ENCODE measurements around the gene PNPT1. TPM values are rescaled to one million over a fixed set of nuclear protein-coding genes. Genes with fewer than 3 reads are reported as not detected.
"Not testable (repeated sequence)": the region's sequence is repeated elsewhere in the genome, so short reads cannot be mapped to it uniquely, and the experiment has no call there.

Gene PNPT1
- total RNA-seq, 1 donor from 2014 or later: 27.5 TPM

DNA sequence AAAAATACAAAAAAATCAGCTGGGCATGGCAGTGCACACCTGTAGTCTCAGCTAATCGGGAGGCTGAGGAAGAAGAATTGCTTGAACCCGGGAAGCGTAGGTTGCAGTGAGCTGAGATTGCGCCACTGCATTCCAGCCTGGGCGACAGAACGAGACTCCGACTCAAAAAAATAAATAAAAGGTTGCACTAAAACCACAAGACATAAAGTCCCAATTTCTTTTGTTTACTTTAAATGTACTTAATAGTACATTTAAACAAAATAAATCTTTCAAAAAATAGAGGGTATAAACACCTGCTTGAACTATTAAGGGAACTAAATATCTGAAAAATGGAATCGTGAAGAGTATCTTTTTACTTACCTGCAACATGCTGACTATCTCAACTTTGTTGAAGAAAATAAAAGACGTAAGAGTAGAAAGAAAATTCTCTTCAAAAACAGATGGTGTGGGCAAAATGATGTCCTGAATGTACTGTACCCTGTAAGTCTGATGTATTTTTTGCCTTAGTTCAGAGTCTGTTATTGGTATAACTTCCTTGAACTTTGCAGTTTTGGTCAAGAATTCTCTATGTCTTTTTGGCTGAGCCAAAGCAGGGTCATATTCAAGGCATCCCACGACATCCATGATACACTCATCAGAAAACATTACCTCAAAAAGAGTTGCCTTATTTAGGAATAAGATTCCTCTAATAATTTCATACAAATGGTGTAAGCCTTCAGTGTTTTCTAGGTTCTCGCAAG is 95.4 kb downstream of the PNPT1 start:
- TF ChIP-seq, protein P1, sequence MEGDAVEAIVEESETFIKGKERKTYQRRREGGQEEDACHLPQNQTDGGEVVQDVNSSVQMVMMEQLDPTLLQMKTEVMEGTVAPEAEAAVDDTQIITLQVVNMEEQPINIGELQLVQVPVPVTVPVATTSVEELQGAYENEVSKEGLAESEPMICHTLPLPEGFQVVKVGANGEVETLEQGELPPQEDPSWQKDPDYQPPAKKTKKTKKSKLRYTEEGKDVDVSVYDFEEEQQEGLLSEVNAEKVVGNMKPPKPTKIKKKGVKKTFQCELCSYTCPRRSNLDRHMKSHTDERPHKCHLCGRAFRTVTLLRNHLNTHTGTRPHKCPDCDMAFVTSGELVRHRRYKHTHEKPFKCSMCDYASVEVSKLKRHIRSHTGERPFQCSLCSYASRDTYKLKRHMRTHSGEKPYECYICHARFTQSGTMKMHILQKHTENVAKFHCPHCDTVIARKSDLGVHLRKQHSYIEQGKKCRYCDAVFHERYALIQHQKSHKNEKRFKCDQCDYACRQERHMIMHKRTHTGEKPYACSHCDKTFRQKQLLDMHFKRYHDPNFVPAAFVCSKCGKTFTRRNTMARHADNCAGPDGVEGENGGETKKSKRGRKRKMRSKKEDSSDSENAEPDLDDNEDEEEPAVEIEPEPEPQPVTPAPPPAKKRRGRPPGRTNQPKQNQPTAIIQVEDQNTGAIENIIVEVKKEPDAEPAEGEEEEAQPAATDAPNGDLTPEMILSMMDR (IDR thresholded peaks at IDR 0.05; ENCODE audit: unreplicated experiment): no peak
- H3K27me3 Mint-ChIP-seq: no peaks in the 10 kb centered on the region
- H3K36me3 Mint-ChIP-seq (ENCODE audit: insufficient read depth): peaks cover 19% of the 10 kb centered on the region
- no peaks in the 10 kb centered on the region for H3K4me1 Mint-ChIP-seq (ENCODE audit: low read depth)
- DNase-seq (ENCODE audit: low spot score, unreplicated experiment): no peak
- H3K4me3 Mint-ChIP-seq (ENCODE audit: low read depth): no peak overlapping the region
- no peaks in the 10 kb centered on the region for H3K9me3 Mint-ChIP-seq (ENCODE audit: low read depth)
- no peak overlapping the region for H3K27ac Mint-ChIP-seq

DNA sequence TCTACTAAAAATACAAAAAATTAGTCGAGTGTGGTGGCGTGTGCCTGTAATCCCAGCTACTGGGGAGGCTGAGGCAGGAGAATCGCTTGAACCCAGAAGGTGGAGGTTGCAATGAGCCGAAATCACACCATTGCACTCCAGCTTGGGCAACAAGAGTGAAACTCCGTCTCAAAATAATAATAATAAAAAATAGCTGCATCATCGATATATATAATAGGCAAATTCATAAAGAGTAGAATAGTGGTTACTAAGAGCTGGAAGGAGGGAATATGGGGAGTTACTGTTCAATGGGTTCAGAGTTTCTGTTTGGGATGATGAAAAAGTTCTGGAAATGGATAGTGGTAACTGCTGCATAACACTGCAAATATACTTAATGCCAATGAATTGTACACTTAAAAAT is 96.8 kb downstream of the PNPT1 start:
- not testable (repeated sequence) for DNase-seq (ENCODE audit: low spot score, unreplicated experiment); H3K4me3 Mint-ChIP-seq (ENCODE audit: low read depth); H3K9me3 Mint-ChIP-seq (ENCODE audit: low read depth); H3K27me3 Mint-ChIP-seq; H3K27ac Mint-ChIP-seq; H3K4me1 Mint-ChIP-seq (ENCODE audit: low read depth)
- peaks cover 16% of the 10 kb centered on the region for H3K36me3 Mint-ChIP-seq (ENCODE audit: insufficient read depth)

DNA sequence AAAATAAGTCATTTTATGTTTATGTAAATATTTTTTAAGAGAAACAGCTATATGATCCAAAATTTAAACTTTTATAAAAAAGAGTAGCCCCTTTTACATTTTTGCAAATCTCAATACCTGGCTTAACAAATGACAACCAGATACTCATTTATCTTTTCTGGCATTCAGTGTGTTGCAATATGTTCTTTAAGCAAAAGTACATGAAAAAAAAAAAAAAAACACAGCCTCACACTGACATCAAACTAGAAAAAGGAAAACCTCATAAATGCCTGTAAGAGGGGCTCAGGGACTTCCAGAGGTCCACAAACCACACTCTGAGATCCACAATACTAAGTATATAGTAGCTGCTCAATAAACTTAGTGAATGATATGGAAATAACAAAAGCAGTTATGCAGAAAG is 98.1 kb downstream of the PNPT1 start:
- no peaks in the 10 kb centered on the region for H3K9me3 Mint-ChIP-seq (ENCODE audit: low read depth)
- TF ChIP-seq, protein P1 (IDR thresholded peaks at IDR 0.05; ENCODE audit: unreplicated experiment): no peak
- DNase-seq (ENCODE audit: low spot score, unreplicated experiment): no peak
- H3K27me3 Mint-ChIP-seq: no peaks in the 10 kb centered on the region
- no peaks in the 10 kb centered on the region for H3K4me1 Mint-ChIP-seq (ENCODE audit: low read depth)
- no peak overlapping the region for H3K27ac Mint-ChIP-seq
- no peak overlapping the region for H3K4me3 Mint-ChIP-seq (ENCODE audit: low read depth)
- H3K36me3 Mint-ChIP-seq (ENCODE audit: insufficient read depth): peaks cover 15% of the 10 kb centered on the region

DNA sequence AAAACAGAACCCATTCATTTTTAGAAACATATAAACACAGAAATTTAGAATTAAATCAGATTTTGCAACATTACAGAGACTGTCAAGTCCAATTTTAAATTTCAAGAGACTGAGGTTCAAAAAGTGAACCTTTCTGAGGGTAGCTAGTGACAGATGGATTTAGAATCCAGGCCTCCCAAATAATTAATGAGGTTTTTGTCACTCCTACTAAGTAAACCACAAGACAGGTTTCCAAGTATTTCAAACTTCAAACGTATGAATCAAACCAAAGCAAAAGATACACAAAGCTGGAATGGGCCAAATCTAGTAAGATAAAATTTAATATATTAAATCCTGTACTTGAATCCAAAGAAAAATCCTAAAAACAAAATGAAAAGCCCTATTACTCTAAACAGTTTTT is 101.5 kb downstream of the PNPT1 start:
- TF ChIP-seq, protein P1 (IDR thresholded peaks at IDR 0.05; ENCODE audit: unreplicated experiment): no peak
- Mint-ChIP-seq H3K27me3 (no peaks in the 10 kb centered on the region), H3K36me3 (ENCODE audit: insufficient read depth) (peaks cover 7% of the 10 kb centered on the region), H3K9me3 (ENCODE audit: low read depth) (no peaks in the 10 kb centered on the region), H3K4me3 (ENCODE audit: low read depth) (no peak overlapping the region), H3K4me1 (ENCODE audit: low read depth) (no peaks in the 10 kb centered on the region), H3K27ac (peak overlapping the region; percentile 57)
- DNase-seq (ENCODE audit: low spot score, unreplicated experiment): no peak

DNA sequence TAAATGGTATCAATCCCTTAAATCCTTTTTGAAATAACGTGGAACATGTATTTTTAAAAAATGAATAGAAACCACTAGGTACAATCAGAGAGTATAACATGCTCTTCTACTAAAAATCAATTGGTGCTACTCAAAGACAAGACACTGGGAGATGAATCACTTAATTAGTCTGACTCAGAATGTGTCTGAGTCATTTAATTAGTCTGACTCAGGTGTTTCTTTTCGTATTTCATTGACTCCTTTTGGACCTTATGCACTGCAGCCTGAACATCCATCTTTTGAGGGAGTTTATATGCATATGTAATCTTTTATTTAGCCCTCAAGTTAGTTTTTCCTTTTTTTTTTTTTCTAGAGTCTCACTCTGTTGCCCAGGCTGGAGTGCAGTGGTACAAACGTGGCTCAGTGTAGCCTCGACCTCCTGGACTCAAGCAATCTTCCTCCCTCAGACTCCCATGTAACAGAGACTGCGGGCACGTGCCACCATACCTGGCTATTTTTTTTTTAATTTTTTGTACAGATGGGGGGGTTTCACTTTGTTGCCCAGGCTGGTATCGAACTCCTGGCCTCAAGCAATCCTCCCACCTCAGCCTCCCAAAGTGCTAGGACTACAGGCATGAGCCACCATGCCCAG is 102.7 kb downstream of the PNPT1 start:
- TF ChIP-seq, protein P1 (IDR thresholded peaks at IDR 0.05; ENCODE audit: unreplicated experiment): no peak
- Mint-ChIP-seq H3K36me3 (ENCODE audit: insufficient read depth) (peaks cover 4% of the 10 kb centered on the region), H3K27ac (no peak overlapping the region), H3K9me3 (ENCODE audit: low read depth) (no peaks in the 10 kb centered on the region), H3K4me3 (ENCODE audit: low read depth) (no peak overlapping the region), H3K27me3 (no peaks in the 10 kb centered on the region), H3K4me1 (ENCODE audit: low read depth) (no peaks in the 10 kb centered on the region)
- DNase-seq (ENCODE audit: low spot score, unreplicated experiment): no peak

Data from progenitor cell of endocrine pancreas (in vitro differentiated cells).